Measurements from ENCODE around the gene CREM.

DNA sequence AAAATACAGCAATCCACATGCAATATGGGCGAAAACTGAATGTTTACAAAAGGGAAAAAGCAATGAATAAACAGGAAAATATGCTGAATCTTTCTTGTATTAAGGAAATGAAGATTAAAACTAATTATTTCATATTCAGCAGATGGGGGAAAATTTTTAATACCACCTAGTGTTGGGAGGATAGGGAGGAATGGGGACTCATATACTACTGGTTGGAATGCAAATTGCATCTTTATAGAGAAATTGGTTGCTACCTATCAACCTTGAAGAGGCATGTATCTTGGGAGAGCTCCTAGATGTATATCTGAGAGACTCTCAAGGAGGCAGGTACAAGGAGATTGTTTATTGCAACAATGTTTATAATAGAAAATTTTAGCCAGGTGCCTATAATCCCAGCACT lies 101.4 kb downstream of the CREM start:
- no peak for TF ChIP-seq POLR2A (IDR thresholded peaks at IDR 0.05)
- TF ChIP-seq CTCF (IDR thresholded peaks at IDR 0.05) = no peak

All from testis (tissue), 2 donors.